ENCODE results near the gene PSME1. TPM values are rescaled to one million over a fixed set of nuclear protein-coding genes. Genes with fewer than 3 reads are reported as not detected.

PSME1 gene
- polyA plus RNA-seq, 1 donor (not counting 4 experiments of a cell fraction or from before 2014, with no cell fraction given) = 75.1 TPM

GRCh38 chr14:24139272-24139934 is 3.4 kb downstream of the PSME1 start:
- Histone ChIP-seq H3K9me1 (ENCODE audit: control insufficient read depth, extremely low read depth, insufficient read depth, low read length) (peaks cover 4% of the 10 kb centered on the region), H3K27ac (ENCODE audit: control insufficient read depth, insufficient read depth, low read length) (no peak overlapping the region), H4K20me1 (ENCODE audit: control insufficient read depth, extremely low read depth, insufficient read depth, low read length) (no peaks in the 10 kb centered on the region), H3K9ac (ENCODE audit: control insufficient read depth, extremely low read depth, insufficient read depth, low read length) (no peak overlapping the region), H3K27me3 (ENCODE audit: control insufficient read depth, extremely low read depth, insufficient read depth, low read length) (no peaks in the 10 kb centered on the region), H3K4me1 (ENCODE audit: control insufficient read depth, extremely low read depth, insufficient read depth, low read length) (peaks cover 28% of the 10 kb centered on the region), H3K4me3 (ENCODE audit: control insufficient read depth in 2 of 3, extremely low read depth in 1 of 3, insufficient read depth in 2 of 3, low read depth in 1 of 3, low read length in 3 of 3) (peak overlapping the region in 1 of 3 experiments; percentile 5), H3K36me3 (ENCODE audit: control insufficient read depth in 2 of 2, extremely low read depth in 1 of 2, insufficient read depth in 2 of 2, low read length in 2 of 2) (peaks cover 17 to 28% of the 10 kb centered on the region in 2 experiments), H2AFZ (ENCODE audit: control insufficient read depth, low read length) (no peak overlapping the region), H3K9me3 (ENCODE audit: control insufficient read depth, low read depth, low read length) (no peaks in the 10 kb centered on the region), H3K4me2 (ENCODE audit: control insufficient read depth, extremely low read depth, insufficient read depth, low read depth, low read length) (peak overlapping the region; percentile 25), H3K79me2 (ENCODE audit: control insufficient read depth, insufficient read depth, low read length) (peaks cover 39% of the 10 kb centered on the region)
- dilution Hi-C loops (cut with MboI; ENCODE audit: extremely low pct_ligation_motif_present, low sequenced_read_pairs) = no loop called here
- FAIRE-seq (no peak), DNase-seq (ENCODE audit: low read depth, low spot score) (no peak)
- TF ChIP-seq EZH2 (IDR thresholded peaks at IDR 0.05; ENCODE audit: low read length) = no peak
- TF ChIP-seq CTCF (optimal IDR thresholded peaks at IDR 0.05 in 1 of 3, IDR thresholded peaks at IDR 0.05 in 1 of 3, conservative IDR thresholded peaks at IDR 0.05 in 1 of 3; ENCODE audit: extremely low read depth in 1 of 3, insufficient read depth in 2 of 3, low read length in 3 of 3) = peak in 1 of 3 experiments; percentile 5

- FAIRE-seq = no peak
- Histone ChIP-seq H3K36me3 (ENCODE audit: control insufficient read depth in 2 of 2, extremely low read depth in 1 of 2, insufficient read depth in 2 of 2, low read length in 2 of 2) (peaks cover 17 to 30% of the 10 kb centered on the region in 2 experiments), H3K4me2 (ENCODE audit: control insufficient read depth, extremely low read depth, insufficient read depth, low read depth, low read length) (peak within 1 kb of the TSS; percentile 93), H3K9me1 (ENCODE audit: control insufficient read depth, extremely low read depth, insufficient read depth, low read length) (peaks cover 4% of the 10 kb centered on the region), H3K79me2 (ENCODE audit: control insufficient read depth, insufficient read depth, low read length) (peaks cover 53% of the 10 kb centered on the region), H4K20me1 (ENCODE audit: control insufficient read depth, extremely low read depth, insufficient read depth, low read length) (no peaks in the 10 kb centered on the region), H3K9me3 (ENCODE audit: control insufficient read depth, low read depth, low read length) (no peaks in the 10 kb centered on the region), H3K27me3 (ENCODE audit: control insufficient read depth, extremely low read depth, insufficient read depth, low read length) (no peaks in the 10 kb centered on the region), H3K9ac (ENCODE audit: control insufficient read depth, extremely low read depth, insufficient read depth, low read length) (peak within 1 kb of the TSS; percentile 83), H3K4me3 (ENCODE audit: control insufficient read depth in 2 of 3, extremely low read depth in 1 of 3, insufficient read depth in 2 of 3, low read depth in 1 of 3, low read length in 3 of 3) (peak within 1 kb of the TSS; percentile 78 to 92 (median 83)), H3K4me1 (ENCODE audit: control insufficient read depth, extremely low read depth, insufficient read depth, low read length) (peaks cover 29% of the 10 kb centered on the region), H2AFZ (ENCODE audit: control insufficient read depth, low read length) (peak within 1 kb of the TSS; percentile 88), H3K27ac (ENCODE audit: control insufficient read depth, insufficient read depth, low read length) (peak within 1 kb of the TSS; percentile 66)
- TF ChIP-seq EZH2 (IDR thresholded peaks at IDR 0.05; ENCODE audit: low read length) = no peak
- peak; percentile 4 to 62 (median 25) for TF ChIP-seq CTCF (optimal IDR thresholded peaks at IDR 0.05 in 1 of 3, IDR thresholded peaks at IDR 0.05 in 1 of 3, conservative IDR thresholded peaks at IDR 0.05 in 1 of 3; ENCODE audit: extremely low read depth in 1 of 3, insufficient read depth in 2 of 3, low read length in 3 of 3)
- DNase-seq (ENCODE audit: low read depth, low spot score) = peak; percentile 97
- dilution Hi-C loops (cut with MboI; ENCODE audit: extremely low pct_ligation_motif_present, low sequenced_read_pairs) = no loop called here
Observed at GRCh38 chr14:24141097-24141880, 5.3 kb downstream of the PSME1 start, which contains the start of gene EMC9. EMC9 (minus strand) TSS chr14:24141591; CDS start chr14:24141304, 287 bp downstream.

All from keratinocyte (primary cell).